Measurements from ENCODE around the gene TECPR2. TPM values are rescaled to one million over a fixed set of nuclear protein-coding genes. Genes with fewer than 3 reads are reported as not detected.

TECPR2 gene
- total RNA-seq, 1 experiment from 2014 or later, result 5.8 TPM

DNA sequence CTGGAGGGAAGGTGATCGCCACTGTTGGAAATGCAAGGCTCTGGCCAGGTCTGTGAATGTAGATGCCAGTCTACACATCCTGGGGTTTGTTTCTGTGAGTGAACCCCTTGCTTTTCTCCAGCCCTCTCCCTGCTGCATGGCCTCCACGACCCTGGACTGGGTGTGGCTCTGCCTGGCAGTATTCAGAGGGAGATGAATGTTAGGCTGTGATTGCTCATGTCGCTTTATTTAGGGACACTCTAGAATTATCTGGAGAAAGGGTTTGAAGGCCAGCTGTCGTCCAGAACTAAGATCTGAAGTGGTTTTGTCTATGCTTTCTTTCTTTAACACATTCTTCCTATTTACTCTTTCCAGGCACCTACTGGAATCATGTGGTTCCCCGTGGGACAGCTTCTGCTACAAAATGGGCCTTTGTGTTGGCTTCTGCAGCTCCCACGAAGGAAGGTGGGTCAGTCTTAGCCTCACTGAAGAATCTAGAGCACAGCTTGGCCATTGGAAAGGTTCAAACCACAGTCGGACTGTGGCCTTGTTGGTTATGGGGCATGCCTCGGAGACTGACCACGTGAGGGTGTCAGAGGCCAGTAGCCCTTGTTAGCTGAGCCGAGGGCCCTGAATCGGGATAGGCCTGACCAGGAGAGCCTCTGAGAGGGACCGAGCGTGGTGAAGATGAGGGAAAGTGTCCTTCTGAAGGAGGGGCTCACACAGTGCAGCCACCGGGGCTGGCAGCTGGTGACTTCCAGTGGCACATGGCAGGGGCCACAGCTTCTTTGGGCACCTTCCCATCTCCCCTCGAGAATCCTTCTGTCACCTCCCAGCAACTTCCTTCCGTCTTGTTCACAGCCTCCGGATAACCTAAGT, 87.7 kb downstream of the TECPR2 start:
- in situ Hi-C loops (cut with HindIII; ENCODE audit: low sequenced_read_pairs), result no loop called here
- no peak for DNase-seq (ENCODE audit: low spot score)

DNA sequence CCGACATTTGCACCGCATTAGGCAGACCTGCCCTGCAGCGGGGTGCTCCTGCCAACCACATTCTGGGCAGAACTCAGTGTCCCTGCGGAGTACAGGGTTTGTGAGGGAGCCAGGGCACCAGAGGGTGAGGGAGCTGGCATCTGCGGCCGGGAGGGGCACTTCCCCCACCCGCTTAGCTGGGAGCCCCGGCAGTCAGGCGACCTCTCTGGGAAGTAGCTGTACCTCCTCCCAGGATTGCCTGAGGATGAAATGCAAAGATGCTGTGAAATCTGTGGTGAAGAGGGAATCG, 88.3 kb downstream of the TECPR2 start:
- in situ Hi-C loops (cut with HindIII; ENCODE audit: low sequenced_read_pairs), result no loop called here
- peak; percentile 84 for DNase-seq (ENCODE audit: low spot score)

DNA sequence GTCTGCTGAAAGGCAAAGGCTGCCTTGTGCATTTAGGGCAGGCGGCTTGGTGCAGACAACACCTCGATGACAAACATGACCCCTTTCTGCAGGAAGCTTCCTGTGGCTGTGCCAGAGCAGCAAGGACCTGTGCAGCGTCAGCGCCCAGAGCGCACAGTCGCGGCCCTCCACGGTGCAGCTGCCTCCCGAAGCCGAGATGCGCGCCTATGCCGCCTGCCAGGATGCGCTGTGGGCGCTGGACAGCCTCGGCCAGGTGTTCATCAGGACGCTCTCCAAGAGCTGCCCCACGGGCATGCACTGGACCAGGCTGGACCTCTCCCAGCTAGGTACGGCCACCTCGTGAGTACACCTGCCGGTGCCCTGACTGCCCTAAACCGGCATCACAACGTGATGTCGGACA, 89.6 kb downstream of the TECPR2 start:
- in situ Hi-C loops (cut with HindIII; ENCODE audit: low sequenced_read_pairs), result no loop called here
- peak; percentile 59 for DNase-seq (ENCODE audit: low spot score)

DNA sequence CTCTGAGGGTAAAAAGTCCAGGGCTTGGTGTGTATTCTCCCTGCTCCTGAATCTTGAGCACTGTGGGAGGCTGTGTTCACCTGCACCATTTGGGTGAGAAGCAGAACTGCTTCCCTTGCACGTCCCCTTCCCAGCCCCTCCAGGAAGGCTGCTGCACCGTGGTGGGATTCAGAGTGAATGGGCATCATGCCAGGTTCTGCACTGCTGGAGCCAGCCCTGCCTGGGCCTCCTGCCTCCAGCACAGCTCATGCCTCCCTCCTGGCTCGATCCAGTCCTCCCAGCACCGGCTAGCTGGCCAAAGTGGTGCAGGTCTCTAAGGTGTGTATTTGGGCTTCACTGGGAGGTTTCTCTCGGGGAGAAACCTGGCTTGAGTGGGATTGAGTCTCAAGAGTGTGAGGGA, 92.0 kb downstream of the TECPR2 start:
- DNase-seq (ENCODE audit: low spot score), result no peak
- in situ Hi-C loops (cut with HindIII; ENCODE audit: low sequenced_read_pairs), result no loop called here

DNA sequence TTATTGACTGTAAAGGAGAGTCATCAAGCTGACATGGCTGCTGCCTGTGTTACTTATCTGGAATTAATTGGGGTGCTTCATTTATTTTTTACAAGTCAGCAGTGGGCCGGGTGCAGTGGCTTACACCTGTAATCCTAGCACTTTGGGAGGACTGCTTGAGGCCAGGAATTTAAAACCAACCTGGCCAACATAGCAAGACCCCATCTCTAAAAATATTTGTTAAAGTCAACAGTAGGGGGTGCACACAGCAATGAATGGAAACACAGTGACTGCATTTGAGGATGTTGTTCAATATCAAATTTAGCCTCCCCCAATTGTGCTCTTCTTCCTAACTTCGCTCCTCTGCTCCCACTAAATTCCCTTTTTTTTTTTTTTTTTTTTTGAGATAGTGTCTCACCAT, 94.8 kb downstream of the TECPR2 start:
- in situ Hi-C loops (cut with HindIII; ENCODE audit: low sequenced_read_pairs), result no loop called here
- DNase-seq (ENCODE audit: low spot score), result no peak

DNA sequence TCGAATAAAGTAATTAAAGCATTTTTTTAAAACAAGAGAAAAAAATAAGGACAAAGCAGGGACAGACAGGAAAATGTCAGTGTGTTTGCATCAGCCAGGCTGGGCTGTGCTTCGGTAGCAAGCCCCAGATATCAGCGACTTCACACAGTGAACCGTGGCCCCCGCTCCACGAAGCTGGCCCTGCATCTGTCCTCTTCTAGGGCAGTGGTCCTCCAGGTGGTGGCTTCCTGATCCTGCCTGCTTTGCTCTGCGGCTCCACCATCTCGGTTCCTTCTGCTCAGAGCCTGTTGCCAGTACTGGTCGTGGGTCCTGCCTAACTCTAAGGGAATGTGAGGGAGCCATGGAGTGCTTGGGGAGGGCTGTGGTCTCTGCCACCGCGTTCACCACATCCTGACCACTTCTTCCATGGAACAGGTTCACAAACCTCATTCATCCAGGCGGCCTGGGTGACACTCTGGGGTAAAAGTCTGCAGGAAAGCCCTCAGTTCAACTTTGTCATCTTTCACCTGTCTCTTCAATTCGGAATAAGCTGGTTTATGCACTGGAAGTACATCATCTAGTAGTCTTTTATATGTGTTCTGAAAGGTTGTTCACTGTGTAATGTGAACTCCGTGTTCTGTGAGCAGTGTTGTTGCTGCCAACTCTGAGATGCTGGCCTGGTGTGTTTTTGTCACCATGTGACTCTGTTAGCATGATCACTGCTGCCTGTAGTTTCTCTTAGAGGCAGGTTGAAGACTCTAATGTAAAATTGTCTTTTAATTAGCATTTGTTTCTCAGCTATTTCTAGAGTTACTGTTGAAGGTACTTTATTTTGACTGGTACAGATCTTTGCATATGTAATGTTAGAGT, 99.0 kb downstream of the TECPR2 start:
- in situ Hi-C loops (cut with HindIII; ENCODE audit: low sequenced_read_pairs), result no loop called here
- no peak for DNase-seq (ENCODE audit: low spot score)

DNA sequence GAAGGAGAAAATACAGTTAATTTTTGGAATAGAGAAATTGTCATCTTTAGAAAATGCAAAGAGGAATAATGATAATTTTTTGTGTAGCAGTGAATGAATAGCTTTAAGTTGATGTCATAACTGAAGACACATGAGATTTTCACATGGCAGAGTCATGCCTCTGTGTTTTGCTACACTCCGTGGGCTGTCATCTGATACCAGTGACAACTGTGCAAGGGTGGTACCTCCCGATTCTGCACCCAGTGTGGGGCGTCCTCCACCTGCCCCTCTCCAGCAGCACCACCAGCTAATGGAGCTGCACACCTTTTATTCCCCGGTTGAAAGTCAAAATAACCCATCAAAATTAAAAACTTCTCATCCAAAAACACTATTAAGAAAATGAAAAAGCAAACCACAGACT, 99.7 kb downstream of the TECPR2 start:
- no peak for DNase-seq (ENCODE audit: low spot score)
- in situ Hi-C loops (cut with HindIII; ENCODE audit: low sequenced_read_pairs), result no loop called here

DNA sequence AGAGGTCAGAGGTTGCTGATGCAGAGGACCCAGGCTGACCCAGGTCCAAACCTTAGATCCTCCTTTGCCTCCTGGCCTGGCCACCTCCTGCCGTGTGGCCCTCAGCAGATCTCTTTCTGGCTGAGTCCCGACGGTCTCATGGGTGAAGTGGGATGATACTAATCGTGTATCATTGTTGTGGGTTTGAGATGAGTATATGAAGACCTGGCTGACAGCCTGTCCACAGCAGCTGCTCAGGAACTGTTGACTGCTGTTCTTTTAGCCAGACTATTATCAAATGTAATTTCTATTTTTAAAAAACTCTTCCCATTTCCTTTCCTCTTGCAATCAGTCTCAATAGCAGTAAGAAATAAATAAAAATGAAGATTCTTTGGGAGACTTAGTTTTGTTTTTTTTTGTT, 101.3 kb downstream of the TECPR2 start:
- no peak for DNase-seq (ENCODE audit: low spot score)
- in situ Hi-C loops (cut with HindIII; ENCODE audit: low sequenced_read_pairs), result no loop called here

DNA sequence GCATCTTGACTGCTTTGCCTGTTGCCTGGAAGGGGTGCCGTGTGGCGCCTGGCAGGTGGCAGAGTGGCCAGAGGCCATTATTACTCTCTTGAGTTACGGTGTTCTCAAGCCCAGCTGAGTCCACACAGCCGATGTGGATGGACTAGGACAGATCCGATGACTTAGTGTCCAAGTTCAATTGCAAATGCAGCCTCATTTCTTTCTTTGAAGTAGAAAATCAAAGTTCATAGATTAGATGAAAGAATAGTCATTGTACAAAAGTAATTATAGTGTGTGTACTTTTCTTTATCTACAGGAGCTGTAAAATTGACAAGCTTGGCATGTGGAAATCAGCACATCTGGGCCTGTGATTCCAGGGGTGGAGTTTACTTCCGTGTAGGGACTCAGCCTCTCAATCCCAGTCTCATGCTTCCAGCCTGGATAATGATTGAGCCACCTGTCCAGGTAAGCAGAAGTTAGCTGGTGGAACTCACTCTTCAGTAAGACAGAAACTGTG, 102.2 kb downstream of the TECPR2 start:
- no peak for DNase-seq (ENCODE audit: low spot score)
- in situ Hi-C loops (cut with HindIII; ENCODE audit: low sequenced_read_pairs), result no loop called here

DNA sequence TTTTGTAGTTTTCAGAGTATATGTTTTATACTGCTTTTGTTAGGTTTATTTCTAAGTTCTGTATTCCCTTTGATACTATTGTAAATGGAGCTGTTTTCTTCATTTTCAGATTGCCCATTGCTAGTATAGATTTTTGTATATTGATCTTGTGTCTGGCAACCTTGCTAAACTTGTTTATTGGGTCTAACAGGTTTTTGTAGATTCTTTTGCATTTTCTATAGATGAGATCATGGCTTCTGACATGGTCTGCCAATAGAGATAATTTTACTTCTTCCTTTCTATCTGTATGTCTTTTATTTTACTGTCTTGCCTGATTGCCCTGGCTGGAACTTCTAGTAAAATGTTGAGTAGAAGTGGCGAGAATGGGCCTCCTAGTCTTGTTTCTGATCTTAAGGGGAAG, 106.5 kb downstream of the TECPR2 start:
- in situ Hi-C loops (cut with HindIII; ENCODE audit: low sequenced_read_pairs), result no loop called here
- no peak for DNase-seq (ENCODE audit: low spot score)

DNA sequence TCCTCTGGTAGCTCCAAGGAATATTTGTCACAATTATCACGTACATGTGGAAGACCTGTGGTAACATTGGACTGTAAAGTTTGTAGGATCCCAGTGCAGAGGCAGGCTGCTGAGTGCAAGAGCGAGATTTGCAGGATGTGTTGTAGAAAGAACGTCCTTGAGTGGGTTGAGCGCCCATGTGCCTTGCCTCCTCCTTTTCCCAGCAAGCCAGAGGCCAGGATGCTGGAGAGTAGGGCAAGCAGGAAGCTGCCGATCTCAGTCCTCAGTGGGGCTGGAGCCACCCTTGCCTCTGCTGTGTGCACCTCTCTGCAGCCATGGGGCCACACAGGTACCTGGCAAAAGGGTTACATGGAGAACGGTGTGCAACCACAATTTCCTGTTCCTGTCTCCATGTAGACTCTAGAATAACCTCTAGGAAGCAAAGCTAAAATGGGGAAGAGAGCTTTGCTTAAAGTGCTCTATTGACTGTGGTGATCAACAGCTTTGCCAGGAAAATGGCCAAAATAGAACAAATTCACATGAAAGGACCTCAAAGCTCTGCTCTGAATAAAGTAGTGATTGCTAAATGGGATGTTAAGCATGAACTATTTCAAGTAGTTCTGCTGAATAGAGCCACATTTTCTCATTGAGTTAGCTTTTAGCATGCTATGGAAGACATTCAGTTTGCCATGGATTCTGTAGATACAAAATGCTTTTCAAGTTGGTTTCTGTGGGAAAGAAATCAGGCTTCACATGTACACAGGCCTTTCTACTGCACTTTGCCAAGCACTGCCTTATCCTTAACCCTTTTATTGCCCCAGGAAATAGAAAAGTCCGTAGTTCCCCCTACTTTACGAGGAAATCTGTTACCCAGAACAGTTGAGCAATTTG, 109.4 kb downstream of the TECPR2 start:
- in situ Hi-C loops (cut with HindIII; ENCODE audit: low sequenced_read_pairs), result no loop called here
- DNase-seq (ENCODE audit: low spot score), result no peak

DNA sequence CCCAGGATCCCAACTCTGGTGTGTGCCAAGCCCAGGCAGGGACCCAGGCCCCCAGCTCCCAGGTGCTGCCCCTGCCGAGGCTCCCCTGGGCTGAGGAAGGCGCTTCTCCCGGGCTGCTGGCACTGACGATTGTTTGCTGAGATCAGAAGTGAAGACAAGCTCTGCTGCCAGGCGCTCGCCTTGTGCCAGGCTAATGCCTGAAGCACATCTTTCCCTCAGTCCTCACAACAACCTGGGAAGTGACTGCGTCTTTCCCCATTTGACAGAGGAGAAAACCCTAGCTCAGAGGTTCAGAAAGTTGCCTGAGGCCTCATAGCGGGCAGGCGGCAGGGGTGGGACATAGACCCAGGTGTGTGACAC, 110.0 kb downstream of the TECPR2 start:
- in situ Hi-C loops (cut with HindIII; ENCODE audit: low sequenced_read_pairs), result no loop called here
- peak; percentile 78 for DNase-seq (ENCODE audit: low spot score)

DNA sequence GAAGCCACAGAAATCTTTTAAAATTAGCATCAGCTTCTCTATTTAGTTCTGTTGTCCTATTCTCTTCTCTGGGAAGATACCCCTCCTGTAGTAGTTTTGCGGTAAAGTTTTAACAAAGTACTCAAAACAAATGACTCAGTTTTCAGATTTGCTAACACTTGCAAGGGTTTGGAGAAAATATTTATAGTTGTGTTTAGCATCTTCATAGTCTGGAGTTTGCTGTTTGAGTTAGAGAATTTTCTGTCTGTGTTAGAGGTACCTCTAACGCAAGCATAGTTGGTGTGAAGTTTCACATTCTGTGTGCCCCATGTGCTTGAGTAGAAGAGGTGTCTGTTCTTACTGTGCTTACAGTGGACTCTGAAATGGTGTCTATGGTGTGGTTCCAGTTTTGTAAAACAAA, 110.8 kb downstream of the TECPR2 start:
- no peak for DNase-seq (ENCODE audit: low spot score)
- in situ Hi-C loops (cut with HindIII; ENCODE audit: low sequenced_read_pairs), result no loop called here

DNA sequence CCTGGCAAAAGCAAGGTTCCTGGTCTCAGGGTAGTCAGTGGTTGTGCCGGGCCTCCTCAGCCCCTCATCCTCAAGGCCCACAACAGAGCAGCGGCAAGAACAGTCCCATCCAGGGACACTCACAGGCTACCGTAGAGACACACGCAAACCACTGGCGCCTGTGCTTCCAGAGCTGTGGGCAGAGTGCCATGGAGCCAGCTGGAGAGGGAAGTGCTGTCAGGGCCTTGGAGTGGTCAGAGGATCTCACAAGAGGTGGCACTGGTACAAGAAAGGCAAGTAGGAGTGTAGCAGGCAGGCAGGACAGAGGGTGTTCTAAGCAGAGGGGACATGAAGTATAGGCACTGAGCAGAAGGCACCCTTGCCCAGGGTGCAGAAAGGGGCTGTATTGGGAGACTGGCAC, 112.2 kb downstream of the TECPR2 start:
- peak; percentile 70 for DNase-seq (ENCODE audit: low spot score)
- in situ Hi-C loops (cut with HindIII; ENCODE audit: low sequenced_read_pairs), result no loop called here

DNA sequence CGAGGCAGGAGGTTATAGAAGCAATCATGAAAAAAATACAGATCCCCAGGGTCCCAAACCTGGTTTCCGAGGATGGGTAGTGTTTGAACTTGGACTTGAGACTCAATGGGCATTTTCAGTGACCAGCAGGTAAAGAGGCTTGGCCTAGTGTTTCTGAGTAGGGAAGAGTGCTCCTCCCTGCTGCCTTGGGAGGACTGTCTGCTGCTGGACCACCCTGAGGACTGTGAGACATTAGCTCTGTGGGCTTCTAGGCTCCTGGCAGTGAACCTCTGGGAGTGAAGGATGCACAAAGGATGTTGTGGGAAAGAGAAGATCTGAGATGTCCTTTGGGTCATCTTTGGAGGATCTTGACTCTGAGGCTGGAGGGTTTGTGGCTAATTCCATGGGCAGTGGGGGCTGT, 116.4 kb downstream of the TECPR2 start:
- in situ Hi-C loops (cut with HindIII; ENCODE audit: low sequenced_read_pairs), result no loop called here
- no peak for DNase-seq (ENCODE audit: low spot score)

DNA sequence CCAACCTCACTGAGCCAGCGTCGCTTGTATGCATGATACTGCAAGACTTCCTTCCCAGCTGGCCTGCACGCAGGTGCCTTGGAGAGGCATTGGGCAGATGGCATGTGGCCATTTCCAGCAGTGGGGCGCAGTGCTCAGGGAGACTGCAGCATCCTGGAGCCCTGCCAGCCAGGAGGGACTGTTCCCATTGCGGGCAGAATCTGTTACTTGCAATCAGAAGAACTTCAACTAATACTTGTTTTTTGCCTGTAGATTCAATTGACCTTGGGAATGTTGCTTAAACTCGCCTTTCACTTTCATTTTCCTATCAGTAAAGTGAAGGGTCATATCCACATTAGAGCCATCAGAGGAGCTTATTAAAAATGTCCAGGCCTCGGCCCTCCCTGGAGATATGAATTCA, 117.0 kb downstream of the TECPR2 start:
- peak; percentile 89 for DNase-seq (ENCODE audit: low spot score)

DNA sequence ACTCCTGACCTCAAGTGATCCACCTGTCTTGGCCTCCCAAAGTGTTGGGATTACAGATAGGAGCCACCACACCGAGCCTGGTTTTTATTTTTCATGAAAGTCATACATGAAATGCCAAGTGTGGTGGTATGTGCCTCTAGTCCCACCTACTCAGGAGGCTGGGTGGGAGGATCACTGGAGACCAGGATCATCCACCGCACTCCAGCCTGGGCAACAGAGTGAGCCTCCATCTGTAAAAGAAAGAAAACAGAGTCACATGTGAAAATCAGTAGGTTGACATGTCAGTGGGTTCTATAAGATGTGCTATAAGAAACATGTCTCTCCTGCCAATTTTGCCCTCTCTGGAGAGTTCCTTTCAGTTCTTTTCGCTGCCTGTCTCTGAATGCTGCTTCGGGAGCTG, 118.6 kb downstream of the TECPR2 start:
- in situ Hi-C loops (cut with HindIII; ENCODE audit: low sequenced_read_pairs), result no loop called here
- no peak for DNase-seq (ENCODE audit: low spot score)

More for the DNA sequence above, 117.0 kb downstream of the TECPR2 start:
- in situ Hi-C loops (cut with HindIII; ENCODE audit: low sequenced_read_pairs), result no loop called here

DNA sequence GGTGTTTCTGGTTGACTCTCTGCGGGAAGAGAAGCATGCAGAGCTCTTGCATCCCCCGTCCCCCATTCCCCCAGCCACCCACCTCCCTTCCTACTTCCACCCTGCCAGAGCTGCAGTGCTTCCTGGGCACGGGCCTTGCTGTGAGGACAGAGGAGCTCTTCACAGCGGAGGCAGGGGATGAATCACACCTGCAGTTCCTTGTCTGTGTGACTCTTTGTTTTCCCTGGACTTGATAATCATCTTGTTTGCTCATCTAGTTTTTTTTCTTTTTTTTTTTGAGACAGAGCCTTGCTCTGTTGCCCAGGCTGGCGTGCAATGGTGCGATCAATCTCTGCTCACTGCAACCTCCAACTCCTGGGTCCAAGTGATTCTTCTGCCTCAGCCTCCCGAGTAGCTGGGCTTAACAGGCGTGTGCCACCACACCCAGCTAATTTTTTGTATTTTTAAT, 119.1 kb downstream of the TECPR2 start:
- no peak for DNase-seq (ENCODE audit: low spot score)
- in situ Hi-C loops (cut with HindIII; ENCODE audit: low sequenced_read_pairs), result no loop called here

DNA sequence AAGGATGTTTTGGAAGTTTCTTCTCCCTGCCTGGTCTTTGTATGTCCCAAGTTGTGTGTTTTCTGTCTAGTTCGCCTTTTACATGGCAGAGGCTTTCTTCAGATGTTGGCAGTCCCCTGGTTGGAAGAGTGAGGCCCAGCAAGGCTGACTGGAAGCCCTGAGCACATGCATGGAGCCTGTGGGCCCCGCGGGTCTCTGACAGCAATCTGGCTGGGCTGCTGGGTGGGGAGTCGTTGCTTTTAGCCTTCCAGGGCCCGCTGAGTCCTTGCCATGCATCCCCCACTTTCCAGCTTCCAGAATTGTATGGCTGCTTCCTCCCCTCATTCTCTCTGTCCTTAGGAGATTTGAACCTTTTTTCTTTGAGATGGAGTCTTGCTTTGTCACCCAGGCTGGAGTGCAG, 121.6 kb downstream of the TECPR2 start:
- in situ Hi-C loops (cut with HindIII; ENCODE audit: low sequenced_read_pairs), result no loop called here
- no peak for DNase-seq (ENCODE audit: low spot score)

All from G401 (cell line).